Fibroblast of villous mesenchyme (primary cell): ENCODE data around the gene MDN1. TPM values are rescaled to one million over a fixed set of nuclear protein-coding genes. Genes with fewer than 3 reads are reported as not detected.
A peak's percentile ranks its signal among the peaks of the same experiment; 100 is the strongest.

Source experiments
- DNase-seq: peaks from one replicate; pipeline ENCODE4 v3.0.0-alpha.2; 2010; ENCODE audit warnings: low read depth
- H3K4me3 ChIP-seq: 2 replicates; pipeline ENCODE4 v1.5.1; 2011; ENCODE audit warnings: low read depth, mild to moderate bottlenecking, low read length
- total RNA-seq: library from RNA; depleted of rRNA; stranded (reverse); fragments of >200 nt; gene quantifications from 2 replicates; pipeline ENCODE4 v1.2.3, GENCODE V29; 2012
- TF ChIP-seq, protein P1 (sequence below): IDR thresholded peaks from 2 replicates; pipeline ENCODE4 v1.5.1; 2012; ENCODE audit warnings: low read depth, mild to moderate bottlenecking, low read length; ENCODE audit not compliant: insufficient read depth

Gene MDN1
- total RNA-seq, 1 donor = 27.2 TPM

DNA sequence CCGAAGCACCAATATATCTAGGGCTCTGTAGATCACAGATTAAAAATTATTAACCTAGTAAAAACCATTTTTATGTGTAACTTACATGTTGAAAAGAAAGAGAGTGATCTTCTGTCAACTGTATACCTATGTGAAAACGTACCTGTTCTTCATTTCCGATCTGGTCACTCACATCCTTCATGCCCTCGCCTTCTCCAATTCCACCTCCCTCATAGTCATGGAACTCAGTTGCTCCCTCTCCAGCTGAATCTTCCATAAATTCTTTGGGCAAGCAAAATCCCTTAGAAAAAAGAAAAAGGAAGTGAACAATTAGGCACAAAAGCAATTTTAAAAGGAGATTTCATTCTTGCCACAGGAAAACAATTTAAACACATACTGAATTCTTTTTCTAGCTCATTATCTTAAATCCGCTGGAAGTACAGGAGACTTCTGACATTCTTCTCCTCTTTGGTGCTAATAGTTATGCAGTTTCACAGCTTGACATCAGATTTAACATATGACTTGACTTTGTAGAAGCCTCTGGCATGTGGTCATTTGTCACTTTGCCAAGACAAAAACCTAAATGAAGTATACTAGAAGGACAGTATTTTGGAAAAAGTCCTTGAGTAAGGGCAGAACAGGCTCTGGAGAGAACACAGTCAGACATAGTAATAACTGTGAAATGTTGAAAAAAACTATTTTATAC is 151.6 kb downstream of the MDN1 start:
- TF ChIP-seq, protein P1, sequence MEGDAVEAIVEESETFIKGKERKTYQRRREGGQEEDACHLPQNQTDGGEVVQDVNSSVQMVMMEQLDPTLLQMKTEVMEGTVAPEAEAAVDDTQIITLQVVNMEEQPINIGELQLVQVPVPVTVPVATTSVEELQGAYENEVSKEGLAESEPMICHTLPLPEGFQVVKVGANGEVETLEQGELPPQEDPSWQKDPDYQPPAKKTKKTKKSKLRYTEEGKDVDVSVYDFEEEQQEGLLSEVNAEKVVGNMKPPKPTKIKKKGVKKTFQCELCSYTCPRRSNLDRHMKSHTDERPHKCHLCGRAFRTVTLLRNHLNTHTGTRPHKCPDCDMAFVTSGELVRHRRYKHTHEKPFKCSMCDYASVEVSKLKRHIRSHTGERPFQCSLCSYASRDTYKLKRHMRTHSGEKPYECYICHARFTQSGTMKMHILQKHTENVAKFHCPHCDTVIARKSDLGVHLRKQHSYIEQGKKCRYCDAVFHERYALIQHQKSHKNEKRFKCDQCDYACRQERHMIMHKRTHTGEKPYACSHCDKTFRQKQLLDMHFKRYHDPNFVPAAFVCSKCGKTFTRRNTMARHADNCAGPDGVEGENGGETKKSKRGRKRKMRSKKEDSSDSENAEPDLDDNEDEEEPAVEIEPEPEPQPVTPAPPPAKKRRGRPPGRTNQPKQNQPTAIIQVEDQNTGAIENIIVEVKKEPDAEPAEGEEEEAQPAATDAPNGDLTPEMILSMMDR = no peak

DNA sequence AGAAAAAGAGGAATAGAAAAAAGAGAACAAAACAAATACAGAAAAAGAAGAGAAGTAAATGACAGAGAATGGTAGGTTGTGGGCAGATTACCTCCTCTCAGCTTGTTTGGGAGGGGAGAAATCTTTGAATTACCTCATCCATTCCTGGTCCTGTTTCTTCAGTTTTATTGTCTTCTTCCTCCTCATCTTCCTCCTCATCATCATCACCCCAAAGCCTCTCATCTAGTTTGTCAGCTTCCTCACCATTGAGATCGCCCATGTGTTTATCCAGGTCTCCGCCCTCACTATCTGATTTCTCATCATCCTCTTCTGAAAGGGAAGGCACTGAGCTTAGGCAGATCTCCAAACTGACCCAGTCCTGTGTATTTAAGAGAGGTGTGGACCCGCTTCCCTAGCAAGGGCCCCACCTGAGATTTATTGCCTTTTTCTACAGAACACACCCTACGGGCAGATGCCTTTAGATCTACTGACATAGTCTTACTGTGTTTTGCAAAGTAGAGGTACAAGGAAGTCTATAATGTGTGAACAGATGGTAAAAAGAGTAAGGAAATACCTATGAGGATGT is 156.9 kb downstream of the MDN1 start:
- TF ChIP-seq, protein P1 = no peak
- H3K4me3 ChIP-seq = no peak overlapping the region
- DNase-seq = no peak

More for the DNA sequence above, 151.6 kb downstream of the MDN1 start:
- H3K4me3 ChIP-seq = no peak overlapping the region
- DNase-seq = no peak

DNA sequence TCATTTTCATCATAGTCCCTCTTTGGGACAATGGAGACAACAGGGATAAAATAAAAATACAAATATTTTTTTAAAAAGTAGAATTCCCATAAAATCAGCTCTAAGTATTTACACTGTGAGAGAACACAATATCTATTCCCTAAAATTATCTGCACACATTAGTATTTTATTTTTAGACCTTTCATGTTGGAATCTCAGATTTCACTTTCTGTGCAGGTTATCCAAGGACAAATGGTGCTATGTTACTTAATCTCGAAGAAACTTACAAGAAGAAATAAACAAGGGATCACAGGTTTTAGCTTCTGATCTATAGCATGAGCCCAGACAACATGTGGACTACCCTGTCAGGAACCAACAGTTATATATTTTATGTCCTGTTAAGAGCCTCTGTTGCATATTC is 158.0 kb downstream of the MDN1 start:
- TF ChIP-seq, protein P1 = no peak
- no peak for DNase-seq

GRCh38 chr6:89660981-89661380 is 158.6 kb downstream of the MDN1 start:
- DNase-seq = no peak
- H3K4me3 ChIP-seq = no peak overlapping the region
- TF ChIP-seq, protein P1 = no peak

More for the DNA sequence above, 158.0 kb downstream of the MDN1 start:
- H3K4me3 ChIP-seq = no peak overlapping the region

DNA sequence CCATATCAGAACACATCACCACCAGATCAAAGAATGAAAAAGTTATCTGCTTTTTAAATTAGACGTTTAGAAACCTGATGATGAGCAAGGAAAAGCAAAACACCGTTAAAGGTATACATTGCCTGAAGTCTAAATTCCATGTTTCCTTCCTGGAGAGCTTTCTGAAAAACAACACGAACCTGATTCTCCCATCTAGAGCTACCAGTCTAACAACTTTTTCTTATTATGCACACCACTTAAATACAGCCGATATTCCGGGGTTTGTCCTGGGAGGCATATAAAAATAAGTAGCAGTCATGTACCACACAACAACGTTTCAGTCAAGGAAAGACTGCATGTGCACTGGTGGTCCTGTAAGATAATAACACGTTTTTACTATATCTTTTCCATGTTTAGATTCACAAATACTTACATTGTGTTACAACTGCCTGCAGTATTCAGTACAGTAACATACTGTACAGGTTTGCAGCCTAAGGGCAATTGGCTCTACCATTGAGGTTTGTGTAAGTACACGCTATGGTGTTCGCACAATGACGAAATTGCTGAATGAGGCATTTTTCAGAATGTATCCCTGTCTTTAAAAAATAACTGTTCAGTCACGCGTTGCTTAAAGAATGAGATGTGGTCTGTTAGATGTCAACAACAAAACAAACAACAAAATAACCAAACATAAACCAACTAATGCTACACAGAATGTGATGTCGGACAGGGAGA is 162.0 kb downstream of the MDN1 start:
- TF ChIP-seq, protein P1 = no peak
- H3K4me3 ChIP-seq = no peak overlapping the region
- DNase-seq = no peak

DNA sequence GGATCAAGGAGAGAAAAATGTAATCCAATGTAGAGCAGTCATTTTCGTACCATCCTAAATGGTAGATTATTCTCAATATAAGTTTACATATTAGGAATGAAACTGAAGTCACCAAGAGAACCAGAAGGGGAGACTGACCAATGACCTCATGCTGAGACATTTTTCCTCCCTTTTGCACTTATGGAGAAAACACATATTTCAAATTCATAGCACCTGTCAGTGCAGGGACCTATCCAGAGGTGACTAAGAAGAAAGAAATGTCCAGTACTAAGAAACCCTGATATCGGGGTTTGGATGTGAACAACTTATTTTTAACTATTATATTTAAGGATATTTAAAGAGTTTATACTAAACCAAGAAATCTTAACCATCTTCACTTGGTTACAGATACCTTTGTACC is 164.5 kb downstream of the MDN1 start:
- no peak overlapping the region for H3K4me3 ChIP-seq
- peak; percentile 45 for DNase-seq
- TF ChIP-seq, protein P1 = no peak
